ENCODE results near the gene BASP1. TPM values are rescaled to one million over a fixed set of nuclear protein-coding genes. Genes with fewer than 3 reads are reported as not detected.

Gene BASP1
- polyA plus RNA-seq, 1 of the 3 experiments (the other 2 are of a cell fraction), result 107 TPM

- TF ChIP-seq GATA2 (CRISPR knock-in tag; IDR thresholded peaks at IDR 0.05) (no peak), MXI1 (IDR thresholded peaks at IDR 0.05; ENCODE audit: low read depth, low read length) (no peak), TCF12 (IDR thresholded peaks at IDR 0.05) (peak; percentile 97), NRF1 (IDR thresholded peaks at IDR 0.05; ENCODE audit: low read depth, low read length) (no peak), FOXJ3 (CRISPR knock-in tag; IDR thresholded peaks at IDR 0.05) (no peak), TAF1 (IDR thresholded peaks at IDR 0.05; ENCODE audit: borderline replicate concordance, low read depth, low read length) (no peak), EZH2phosphoT487 (IDR thresholded peaks at IDR 0.05; ENCODE audit: borderline replicate concordance, low read depth) (no peak), USF2 (IDR thresholded peaks at IDR 0.05; ENCODE audit: borderline replicate concordance, low read depth, low read length) (no peak), CHD2 (IDR thresholded peaks at IDR 0.05; ENCODE audit: low read length, partially characterized antibody) (no peak), RFX5 (IDR thresholded peaks at IDR 0.05; ENCODE audit: low read length) (no peak), IRF3 (IDR thresholded peaks at IDR 0.05; ENCODE audit: low read depth, low read length) (no peak), ELF1 (IDR thresholded peaks at IDR 0.05) (no peak), GABPA (IDR thresholded peaks at IDR 0.05; ENCODE audit: low read depth) (no peak), RAD21 (IDR thresholded peaks at IDR 0.05; ENCODE audit: low read length) (no peak), YY1 (IDR thresholded peaks at IDR 0.05; ENCODE audit: low read depth) (no peak), RCOR1 (IDR thresholded peaks at IDR 0.05; ENCODE audit: low read length) (no peak), POLR2AphosphoS5 (IDR thresholded peaks at IDR 0.05; ENCODE audit: low read depth, low read length) (peak; percentile 57; the same call in 1 of the 2 replicates), SIN3A (IDR thresholded peaks at IDR 0.05; ENCODE audit: borderline replicate concordance, low read depth, low read length) (peak; percentile 32; the same call in 1 of the 2 replicates), SMC3 (IDR thresholded peaks at IDR 0.05; ENCODE audit: low read depth, low read length) (no peak), JUND (IDR thresholded peaks at IDR 0.05) (peak; percentile 96), CTCF (IDR thresholded peaks at IDR 0.05) (no peak)
These were observed 21.1 kb downstream of the BASP1 start (continued) for GRCh38 chr5:17238521-17239041.
